ENCODE measurements around the gene CACNA1A.

The CACNA1A gene

DNA sequence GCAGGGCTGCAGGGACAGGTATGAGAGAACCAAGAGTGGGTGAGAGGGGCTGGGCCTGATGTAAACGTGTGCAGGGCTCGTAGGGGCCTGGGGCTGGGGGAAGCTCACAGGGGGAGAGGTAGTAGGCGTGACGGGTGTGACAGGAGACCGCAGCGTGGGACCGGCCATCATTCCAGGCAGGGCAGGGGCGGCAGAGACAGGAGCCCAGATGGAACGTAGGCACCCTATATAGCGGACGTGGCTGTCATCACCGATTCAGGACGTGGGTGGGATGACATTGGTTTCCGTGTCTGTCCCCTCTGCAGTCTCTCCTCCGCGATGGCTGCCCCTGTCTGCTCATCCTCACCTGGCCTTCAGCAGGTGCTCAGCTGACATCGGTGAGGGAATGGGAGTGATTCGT lies 307.6 kb downstream of the CACNA1A start:
- DNase-seq (ENCODE audit: low read depth in 1 of 2, low spot score in 1 of 2): no peak
- Histone ChIP-seq H3K27ac (replicated peaks) (no peak overlapping the region), H3K27me3 (ENCODE audit: insufficient read depth, poor library complexity, severe bottlenecking) (no peaks in the 10 kb centered on the region), H3K4me3 (replicated peaks; ENCODE audit: insufficient read depth, low read length) (no peak overlapping the region)
- TF ChIP-seq POLR2AphosphoS5 (IDR thresholded peaks at IDR 0.05; ENCODE audit: low read depth): no peak
- TF ChIP-seq SPI1 (IDR thresholded peaks at IDR 0.05; ENCODE audit: borderline replicate concordance, low read depth): no peak
- TF ChIP-seq, protein P1, sequence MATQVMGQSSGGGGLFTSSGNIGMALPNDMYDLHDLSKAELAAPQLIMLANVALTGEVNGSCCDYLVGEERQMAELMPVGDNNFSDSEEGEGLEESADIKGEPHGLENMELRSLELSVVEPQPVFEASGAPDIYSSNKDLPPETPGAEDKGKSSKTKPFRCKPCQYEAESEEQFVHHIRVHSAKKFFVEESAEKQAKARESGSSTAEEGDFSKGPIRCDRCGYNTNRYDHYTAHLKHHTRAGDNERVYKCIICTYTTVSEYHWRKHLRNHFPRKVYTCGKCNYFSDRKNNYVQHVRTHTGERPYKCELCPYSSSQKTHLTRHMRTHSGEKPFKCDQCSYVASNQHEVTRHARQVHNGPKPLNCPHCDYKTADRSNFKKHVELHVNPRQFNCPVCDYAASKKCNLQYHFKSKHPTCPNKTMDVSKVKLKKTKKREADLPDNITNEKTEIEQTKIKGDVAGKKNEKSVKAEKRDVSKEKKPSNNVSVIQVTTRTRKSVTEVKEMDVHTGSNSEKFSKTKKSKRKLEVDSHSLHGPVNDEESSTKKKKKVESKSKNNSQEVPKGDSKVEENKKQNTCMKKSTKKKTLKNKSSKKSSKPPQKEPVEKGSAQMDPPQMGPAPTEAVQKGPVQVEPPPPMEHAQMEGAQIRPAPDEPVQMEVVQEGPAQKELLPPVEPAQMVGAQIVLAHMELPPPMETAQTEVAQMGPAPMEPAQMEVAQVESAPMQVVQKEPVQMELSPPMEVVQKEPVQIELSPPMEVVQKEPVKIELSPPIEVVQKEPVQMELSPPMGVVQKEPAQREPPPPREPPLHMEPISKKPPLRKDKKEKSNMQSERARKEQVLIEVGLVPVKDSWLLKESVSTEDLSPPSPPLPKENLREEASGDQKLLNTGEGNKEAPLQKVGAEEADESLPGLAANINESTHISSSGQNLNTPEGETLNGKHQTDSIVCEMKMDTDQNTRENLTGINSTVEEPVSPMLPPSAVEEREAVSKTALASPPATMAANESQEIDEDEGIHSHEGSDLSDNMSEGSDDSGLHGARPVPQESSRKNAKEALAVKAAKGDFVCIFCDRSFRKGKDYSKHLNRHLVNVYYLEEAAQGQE (IDR thresholded peaks at IDR 0.05; ENCODE audit: insufficient replicate concordance, low read depth): no peak
- TF ChIP-seq, protein P2, sequence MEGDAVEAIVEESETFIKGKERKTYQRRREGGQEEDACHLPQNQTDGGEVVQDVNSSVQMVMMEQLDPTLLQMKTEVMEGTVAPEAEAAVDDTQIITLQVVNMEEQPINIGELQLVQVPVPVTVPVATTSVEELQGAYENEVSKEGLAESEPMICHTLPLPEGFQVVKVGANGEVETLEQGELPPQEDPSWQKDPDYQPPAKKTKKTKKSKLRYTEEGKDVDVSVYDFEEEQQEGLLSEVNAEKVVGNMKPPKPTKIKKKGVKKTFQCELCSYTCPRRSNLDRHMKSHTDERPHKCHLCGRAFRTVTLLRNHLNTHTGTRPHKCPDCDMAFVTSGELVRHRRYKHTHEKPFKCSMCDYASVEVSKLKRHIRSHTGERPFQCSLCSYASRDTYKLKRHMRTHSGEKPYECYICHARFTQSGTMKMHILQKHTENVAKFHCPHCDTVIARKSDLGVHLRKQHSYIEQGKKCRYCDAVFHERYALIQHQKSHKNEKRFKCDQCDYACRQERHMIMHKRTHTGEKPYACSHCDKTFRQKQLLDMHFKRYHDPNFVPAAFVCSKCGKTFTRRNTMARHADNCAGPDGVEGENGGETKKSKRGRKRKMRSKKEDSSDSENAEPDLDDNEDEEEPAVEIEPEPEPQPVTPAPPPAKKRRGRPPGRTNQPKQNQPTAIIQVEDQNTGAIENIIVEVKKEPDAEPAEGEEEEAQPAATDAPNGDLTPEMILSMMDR (IDR thresholded peaks at IDR 0.05; ENCODE audit: insufficient read depth, low read length): no peak
- TF ChIP-seq GABPA (IDR thresholded peaks at IDR 0.05; ENCODE audit: low read depth): no peak

DNA sequence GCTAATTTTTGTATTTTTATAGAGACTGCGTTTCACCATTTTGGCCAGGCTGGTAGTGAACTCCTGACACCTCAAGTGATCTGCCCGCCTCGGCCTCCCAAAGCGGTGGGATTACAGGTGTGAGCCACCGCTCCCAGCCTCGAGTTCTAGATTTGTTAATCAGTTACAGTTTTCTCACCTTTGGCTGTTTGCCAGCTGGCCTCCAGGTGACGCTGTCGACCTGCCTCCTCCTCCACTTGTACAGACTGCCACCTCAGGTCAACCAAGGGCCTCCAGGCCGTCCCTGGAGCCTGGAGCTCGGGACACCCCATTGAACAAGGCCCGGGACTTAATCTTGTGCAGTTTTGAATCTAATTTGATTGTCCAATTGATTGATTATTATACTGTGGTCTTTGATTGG lies 310.6 kb downstream of the CACNA1A start:
- H3K27ac ChIP-seq (replicated peaks): no peak overlapping the region
- DNase-seq (ENCODE audit: low read depth in 1 of 2, low spot score in 1 of 2): no peak
- TF ChIP-seq GABPA (IDR thresholded peaks at IDR 0.05; ENCODE audit: low read depth): no peak
- TF ChIP-seq, protein P2 (IDR thresholded peaks at IDR 0.05; ENCODE audit: insufficient read depth, low read length): peak; percentile 12
- no peak overlapping the region for H3K4me3 ChIP-seq (replicated peaks; ENCODE audit: insufficient read depth, low read length)
- no peaks in the 10 kb centered on the region for H3K27me3 ChIP-seq (ENCODE audit: insufficient read depth, poor library complexity, severe bottlenecking)

GRCh38 chr19:13190781-13191540 lies 315.3 kb downstream of the CACNA1A start:
- H3K27ac ChIP-seq (replicated peaks): no peak overlapping the region
- DNase-seq (ENCODE audit: low read depth in 1 of 2, low spot score in 1 of 2): no peak
- TF ChIP-seq GABPA (IDR thresholded peaks at IDR 0.05; ENCODE audit: low read depth) (no peak), POLR2AphosphoS5 (IDR thresholded peaks at IDR 0.05; ENCODE audit: low read depth) (no peak), SPI1 (IDR thresholded peaks at IDR 0.05; ENCODE audit: borderline replicate concordance, low read depth) (no peak)
- TF ChIP-seq, protein P2 (IDR thresholded peaks at IDR 0.05; ENCODE audit: insufficient read depth, low read length): no peak
- TF ChIP-seq, protein P1 (IDR thresholded peaks at IDR 0.05; ENCODE audit: insufficient replicate concordance, low read depth): no peak
- H3K4me3 ChIP-seq (replicated peaks; ENCODE audit: insufficient read depth, low read length): no peak overlapping the region
- H3K27me3 ChIP-seq (ENCODE audit: insufficient read depth, poor library complexity, severe bottlenecking): no peaks in the 10 kb centered on the region

GRCh38 chr19:13189600-13189999 lies 316.7 kb downstream of the CACNA1A start:
- TF ChIP-seq POLR2AphosphoS5 (IDR thresholded peaks at IDR 0.05; ENCODE audit: low read depth): no peak
- TF ChIP-seq, protein P1 (IDR thresholded peaks at IDR 0.05; ENCODE audit: insufficient replicate concordance, low read depth): no peak
- TF ChIP-seq, protein P2 (IDR thresholded peaks at IDR 0.05; ENCODE audit: insufficient read depth, low read length): no peak
- TF ChIP-seq GABPA (IDR thresholded peaks at IDR 0.05; ENCODE audit: low read depth): no peak
- no peak for TF ChIP-seq SPI1 (IDR thresholded peaks at IDR 0.05; ENCODE audit: borderline replicate concordance, low read depth)
- H3K4me3 ChIP-seq (replicated peaks; ENCODE audit: insufficient read depth, low read length): no peak overlapping the region
- no peaks in the 10 kb centered on the region for H3K27me3 ChIP-seq (ENCODE audit: insufficient read depth, poor library complexity, severe bottlenecking)
- H3K27ac ChIP-seq (replicated peaks): no peak overlapping the region
- DNase-seq (ENCODE audit: low read depth in 1 of 2, low spot score in 1 of 2): no peak
